GM21737 (cell line): ENCODE data around the gene FIGNL1.

ENCODE experiments used
- ATAC-seq: cut with Tn5 transposase; IDR thresholded peaks from one replicate; pipeline ENCODE4 v1.9.1; 2021; ENCODE audit warnings: mild to moderate bottlenecking, moderate library complexity; ENCODE audit not compliant: unreplicated experiment

FIGNL1 gene

DNA sequence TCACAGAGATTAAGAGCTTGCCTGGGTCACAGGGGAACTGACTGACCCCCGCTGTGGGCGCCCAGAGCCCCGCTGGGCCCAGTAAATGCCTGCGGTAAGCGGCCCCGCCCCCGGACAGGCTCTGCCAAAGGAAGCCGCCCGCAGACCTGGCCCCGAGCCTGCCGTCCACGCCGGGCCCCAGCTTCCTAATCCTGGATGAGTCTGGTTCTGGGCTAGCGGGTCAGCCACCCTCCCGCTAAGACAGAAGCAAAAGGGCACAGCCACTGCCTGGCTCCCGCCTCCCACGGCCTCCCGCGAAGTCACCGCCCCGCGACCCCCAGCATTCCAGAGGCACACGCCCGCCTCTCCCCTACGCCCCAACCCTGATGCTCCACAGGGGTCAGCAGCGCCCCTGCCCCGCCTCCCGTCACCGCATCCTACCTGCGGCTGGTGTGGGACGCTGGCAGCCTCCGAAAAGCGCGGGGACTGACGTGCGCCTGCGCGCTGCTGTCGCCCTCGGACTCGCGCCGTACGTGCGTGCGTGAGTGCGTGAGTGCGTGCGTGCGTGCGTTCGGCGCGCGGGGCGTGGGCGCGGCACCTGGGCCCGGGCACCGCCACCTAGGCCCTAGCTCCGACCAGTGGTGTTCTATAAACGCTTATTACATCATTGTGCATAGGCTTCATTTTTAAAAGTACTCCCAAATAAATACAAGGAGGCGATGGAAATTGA, at the start of gene FIGNL1:
FIGNL1 (minus strand) TSS at position 470 of the 709 bp plus-strand sequence. CDS start 3,063 bp downstream, outside the sequence.
- ATAC-seq: peak; percentile 85

- ATAC-seq: no peak
These were observed 48.9 kb upstream of the FIGNL1 start for GRCh38 chr7:50499092-50499491.

DNA sequence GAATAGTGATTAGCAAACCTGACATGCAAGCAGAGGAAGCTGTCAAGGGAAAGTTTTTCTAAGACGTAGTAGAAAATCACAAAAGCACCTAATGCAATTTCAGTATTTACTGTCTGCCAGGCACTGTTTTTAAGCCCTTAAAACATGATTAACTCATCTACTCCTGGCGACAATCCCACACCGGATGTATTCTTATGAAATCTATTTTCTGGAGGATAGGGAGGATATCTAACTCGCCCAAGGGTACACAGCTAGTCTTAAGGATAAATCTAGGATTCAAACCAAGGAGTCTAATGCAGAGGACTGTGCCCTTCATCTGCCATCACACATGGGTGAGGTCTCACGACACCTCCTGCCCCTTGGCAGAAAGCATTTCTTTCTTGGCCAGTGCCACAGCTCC, 47.8 kb upstream of the FIGNL1 start:
- no peak for ATAC-seq

- no peak for ATAC-seq
These were observed 47.0 kb upstream of the FIGNL1 start for GRCh38 chr7:50497068-50497642.

DNA sequence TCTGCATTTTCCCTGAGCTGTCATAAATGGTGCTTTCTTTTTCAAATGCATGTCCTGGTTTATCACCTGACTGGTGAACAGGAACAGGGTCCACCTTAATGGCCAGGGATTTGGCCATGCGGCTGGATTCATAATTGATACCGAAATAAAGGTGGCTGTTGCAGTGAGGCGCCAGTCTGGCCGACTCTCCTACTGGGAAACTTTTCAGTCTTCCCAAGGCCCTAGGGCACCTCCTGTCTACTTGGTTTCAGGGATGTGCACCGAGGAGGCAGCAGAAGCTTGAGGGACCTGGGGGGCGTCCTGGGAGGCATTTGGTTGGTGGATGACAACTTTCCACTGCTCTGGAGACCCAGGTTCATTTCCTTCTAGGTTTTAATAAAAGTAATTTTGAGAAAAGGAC, 46.4 kb upstream of the FIGNL1 start:
- ATAC-seq: no peak

DNA sequence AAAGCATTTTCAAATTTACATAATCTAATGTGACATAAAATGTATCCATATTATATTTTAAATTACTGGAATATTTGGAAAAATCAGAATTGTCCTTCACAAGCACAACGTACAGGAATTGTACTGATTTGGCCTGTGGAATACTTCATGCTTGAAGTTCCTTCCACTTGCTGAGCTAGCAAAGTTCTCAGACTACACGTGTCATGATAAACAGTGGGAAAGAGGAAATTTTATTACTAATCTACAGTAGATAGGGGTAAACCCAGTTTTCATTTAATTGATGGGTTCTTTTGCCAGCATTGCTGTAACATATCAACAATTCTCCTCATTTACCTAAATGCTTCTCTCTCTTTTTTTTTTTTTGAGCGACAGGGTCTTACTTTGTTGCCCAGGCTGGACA, 45.6 kb upstream of the FIGNL1 start:
- no peak for ATAC-seq

DNA sequence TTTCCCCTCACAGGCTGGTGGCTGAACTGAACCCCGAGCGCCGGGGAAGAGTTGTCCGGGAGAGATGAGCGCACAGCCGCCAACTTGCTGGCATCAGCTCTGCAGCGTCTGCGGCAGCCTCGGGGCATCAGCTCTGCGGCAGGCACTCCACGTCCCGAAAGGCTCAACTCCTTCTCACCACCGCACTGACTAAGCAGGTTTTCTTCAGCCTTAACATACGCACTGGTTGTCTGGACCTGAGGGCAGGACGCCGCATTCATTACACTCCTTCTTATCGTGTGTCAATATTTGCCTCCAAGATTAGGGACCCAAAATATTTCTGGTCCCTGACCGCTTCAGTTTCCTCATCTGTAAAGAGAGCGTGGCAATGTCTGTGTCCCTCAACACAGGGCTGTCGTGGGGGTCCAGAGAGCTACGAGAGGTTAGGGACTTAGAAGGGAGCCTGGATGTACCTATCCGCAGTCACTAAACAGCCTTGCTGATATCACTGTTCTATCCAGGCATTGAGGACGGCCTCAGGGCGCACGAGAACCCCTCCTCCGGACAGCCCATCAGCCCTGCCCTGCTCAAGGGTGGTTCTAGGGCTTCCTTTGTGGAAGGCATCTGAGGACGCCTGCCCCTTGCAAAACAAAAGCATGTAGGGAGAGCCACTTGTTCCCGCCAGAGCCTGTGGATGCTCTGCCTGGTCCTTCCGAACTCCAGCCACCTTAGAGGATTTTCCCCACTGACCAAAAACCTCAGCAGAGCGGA, 42.8 kb upstream of the FIGNL1 start:
- ATAC-seq: no peak

DNA sequence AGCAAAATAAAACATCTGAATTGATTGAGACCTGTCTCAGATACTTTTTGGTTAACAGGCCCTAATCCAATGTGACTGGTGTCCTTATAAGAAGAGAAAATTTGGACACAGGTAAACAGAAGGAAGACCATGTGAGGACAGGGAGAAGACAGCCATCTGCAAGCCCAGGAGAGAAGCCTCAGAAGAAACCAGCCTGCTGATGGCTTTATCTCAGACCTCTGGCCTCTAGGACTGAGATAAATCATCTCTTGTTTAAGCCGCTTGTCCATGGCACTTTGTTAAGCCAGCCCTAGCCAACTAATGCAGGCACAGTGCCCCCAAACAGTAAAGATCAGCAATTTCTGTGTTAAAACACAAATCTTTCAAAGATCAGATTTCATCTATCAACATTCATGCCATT, 41.8 kb upstream of the FIGNL1 start:
- no peak for ATAC-seq

DNA sequence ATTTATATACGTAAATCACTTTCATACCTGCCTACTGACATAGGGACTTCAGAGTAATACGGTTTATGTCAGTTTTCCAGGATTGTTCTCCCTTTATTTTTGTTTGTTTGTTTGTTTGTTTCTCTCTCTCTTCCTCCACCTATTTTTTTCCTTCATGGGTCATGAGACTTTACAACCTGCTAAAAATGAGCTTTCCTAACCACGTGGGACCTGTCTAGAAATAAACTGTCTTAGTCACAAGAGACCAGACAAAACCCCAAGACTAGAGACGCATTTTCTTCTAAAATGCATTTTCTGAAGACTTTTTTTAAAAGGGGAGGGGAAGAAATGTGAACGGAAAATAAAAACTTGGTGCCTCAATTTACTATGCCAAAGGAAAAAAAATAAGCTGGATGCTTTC, 41.1 kb upstream of the FIGNL1 start:
- no peak for ATAC-seq

DNA sequence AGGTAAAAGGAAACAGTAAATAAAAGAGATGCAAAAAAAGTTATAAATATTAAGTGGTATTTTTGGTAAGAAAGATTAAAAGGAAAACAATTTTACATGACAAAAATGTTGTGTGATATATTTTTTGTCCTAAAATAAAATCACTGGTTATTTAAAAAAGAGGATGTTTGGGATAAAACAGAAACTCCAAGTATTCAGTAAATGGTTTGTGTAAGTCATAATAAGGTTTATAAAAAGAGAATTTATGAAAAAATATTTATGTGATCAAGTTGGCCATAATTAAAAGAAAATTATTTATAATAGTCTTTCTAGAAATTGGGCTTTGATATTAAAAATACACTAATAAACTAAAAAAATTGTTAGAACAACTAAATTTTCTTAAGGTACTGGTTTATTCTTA, 38.2 kb upstream of the FIGNL1 start:
- no peak for ATAC-seq

- no peak for ATAC-seq
These were observed 36.4 kb upstream of the FIGNL1 start for GRCh38 chr7:50486512-50486911.

DNA sequence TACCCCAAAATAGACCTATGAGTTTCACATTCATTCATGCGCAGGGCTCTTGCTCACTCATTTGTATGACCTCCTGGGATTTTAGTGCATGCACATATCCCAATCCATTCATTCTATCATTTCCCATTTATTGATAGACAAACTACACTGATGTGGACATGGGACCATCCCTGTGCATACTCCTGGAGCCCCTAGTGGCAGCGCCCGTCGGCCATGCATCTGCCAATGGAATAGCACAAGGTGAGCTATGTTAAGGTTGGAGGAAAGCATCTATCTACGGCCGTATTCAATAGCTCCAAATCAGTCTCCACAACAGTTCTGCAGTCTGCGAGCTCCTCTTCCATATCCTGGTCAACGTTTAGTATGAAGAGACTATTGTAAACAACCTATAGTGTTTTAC, 31.7 kb upstream of the FIGNL1 start:
- no peak for ATAC-seq

DNA sequence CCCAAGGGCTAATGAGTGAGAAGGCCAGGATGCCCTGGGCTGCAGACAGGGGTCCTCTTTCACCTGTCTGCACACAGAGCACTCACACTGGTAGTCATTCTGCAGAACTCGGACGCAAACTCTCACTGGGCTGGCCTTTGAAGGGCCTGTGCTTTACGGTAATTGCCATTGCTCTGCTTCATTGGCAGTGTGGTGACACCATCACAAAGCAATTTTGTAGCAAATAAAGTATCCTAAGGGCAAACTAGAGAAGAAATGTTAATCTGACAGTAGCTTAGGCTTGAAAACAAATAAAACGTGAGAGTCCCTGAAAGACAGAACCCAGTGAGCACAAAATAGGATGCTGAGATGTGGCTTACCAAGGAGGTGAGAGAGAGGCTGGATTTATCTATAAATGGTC, 30.6 kb upstream of the FIGNL1 start:
- no peak for ATAC-seq

DNA sequence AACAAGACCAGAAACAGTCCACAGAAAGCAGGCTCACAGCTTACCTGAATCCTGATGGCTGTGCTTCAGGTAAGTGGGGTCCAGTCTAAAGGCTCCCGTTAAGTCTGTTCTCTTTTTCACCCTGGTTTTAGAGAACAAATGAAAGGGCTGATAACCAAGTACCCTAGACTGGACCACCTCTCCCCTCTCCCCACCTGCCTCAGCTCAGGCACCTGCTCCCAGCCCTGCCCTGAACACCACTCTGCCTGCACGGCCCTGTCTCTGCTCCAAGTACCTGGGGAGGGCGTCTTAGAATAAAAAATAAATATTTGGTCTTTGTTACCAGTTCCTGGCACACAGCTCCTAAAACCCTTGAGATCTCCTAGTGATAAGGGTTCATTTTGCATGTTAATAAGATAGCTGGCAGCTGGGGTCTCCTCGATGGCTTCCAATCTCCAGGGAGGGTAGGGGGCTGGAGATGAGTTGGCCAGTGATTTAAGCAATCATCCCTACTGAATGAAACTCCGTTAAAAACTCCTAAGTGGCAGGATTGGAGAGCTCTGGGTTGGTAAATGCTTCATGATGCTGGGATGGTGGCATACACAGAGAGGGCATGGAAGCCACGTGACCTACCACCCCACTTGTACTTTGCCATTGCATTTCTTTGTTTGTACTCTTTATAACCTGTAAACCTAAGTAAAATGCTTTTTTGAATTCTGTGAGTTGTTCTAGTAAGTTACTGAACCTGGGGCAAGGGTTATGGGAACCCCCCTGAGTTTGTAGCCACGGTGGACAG, 29.8 kb upstream of the FIGNL1 start:
- ATAC-seq: no peak

DNA sequence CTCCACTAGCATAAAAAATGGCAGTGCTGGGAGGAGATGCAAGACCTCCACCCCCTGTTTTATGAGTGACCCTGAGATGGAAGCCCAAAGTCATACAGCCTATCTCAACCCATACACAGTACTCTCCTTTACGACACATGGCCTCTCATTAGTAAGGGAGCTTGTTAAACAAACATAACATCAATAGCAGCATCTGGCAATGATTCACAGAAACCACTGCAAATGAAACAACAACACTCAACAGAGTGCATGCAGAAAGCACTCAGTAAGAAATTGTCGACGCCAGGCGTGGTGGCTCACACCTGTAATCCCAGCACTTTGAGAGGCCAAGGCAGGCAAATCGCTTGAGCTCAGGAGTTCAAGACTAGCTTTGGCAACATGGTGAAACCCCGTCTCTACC, 27.5 kb upstream of the FIGNL1 start:
- ATAC-seq: no peak

GRCh38 chr7:50476953-50477625, 26.9 kb upstream of the FIGNL1 start:
- no peak for ATAC-seq

DNA sequence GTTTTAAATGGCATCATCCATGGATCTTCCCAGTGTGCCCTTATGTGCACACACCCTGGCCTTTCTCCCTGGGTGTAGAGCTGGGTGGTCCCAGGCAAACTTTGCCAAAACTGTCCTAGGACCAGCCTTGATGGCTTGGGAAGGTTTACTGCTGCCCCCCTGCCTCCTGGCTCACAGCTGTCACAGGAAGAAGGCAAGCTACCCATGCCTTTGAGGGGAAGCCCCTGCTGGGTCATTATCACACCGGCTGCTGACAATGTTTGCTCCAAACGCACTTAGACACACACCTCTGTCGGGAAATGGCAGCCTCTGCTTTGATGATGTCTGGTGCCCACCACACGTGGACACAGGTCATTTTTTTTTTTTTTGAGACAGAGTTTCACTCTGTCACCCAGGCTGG, 25.2 kb upstream of the FIGNL1 start:
- ATAC-seq: no peak

DNA sequence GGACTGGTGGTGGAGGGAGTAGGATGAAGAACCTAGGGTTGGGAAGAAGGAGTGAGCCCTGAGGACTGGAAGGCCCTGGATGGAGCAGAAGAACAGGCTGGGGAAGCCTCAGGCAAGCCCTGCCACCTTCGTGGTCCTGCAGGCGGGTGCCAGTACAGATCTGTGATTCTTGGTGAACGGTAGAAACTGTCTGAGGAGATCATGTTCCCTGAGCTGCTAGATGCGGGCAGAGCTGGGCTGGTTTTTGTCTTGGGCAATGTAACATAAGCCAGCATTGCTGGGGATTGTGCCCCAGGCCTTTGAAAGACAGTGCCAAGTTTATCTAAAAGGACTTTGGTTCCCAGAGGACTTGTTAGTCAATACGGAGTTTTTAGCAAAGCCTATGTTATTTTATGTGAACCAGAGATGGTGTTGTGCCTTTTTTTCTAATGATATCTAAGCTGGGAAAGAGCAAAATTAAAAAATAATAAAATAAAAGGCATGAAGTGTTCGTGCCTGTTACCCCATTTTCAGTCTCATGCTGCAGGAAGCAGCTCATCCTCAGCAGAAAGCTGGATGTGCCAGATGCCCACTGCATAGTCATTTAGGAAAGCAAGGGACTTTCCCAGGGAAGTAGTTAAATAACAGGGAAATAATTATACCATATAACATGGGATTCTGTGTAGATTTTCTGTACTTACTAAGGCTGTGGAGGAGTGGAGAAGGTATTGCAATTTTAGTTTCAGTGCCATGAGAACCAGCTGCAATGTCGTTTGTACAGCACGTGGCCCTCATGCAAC, 24.4 kb upstream of the FIGNL1 start:
- ATAC-seq: no peak

DNA sequence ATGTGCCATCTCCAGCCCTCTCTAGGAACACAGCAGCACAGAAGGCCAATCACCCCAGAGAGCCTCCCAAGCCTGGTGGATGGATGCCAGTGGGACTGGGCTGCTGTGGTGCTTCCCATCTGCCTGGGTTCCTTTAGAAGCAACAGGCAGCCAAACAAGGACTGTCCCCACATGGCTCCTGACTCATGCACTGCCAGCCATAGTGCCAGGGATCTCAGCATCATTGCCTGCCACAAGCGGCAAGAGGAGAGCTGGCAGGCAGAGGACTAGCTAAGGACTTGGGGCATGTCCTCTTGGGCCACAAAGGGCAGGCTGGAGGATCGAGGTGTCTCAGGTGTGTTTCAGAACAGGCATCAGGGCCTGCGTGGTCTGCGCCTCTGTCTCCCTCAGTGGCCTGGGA, 23.4 kb upstream of the FIGNL1 start:
- ATAC-seq: no peak

GRCh38 chr7:50472427-50472826, 22.3 kb upstream of the FIGNL1 start:
- ATAC-seq: no peak
